Heart left ventricle (tissue), 16 donors: ENCODE data around the gene CACNA1D. TPM values are rescaled to one million over a fixed set of nuclear protein-coding genes. Genes with fewer than 3 reads are reported as not detected.

Experiments used
- ATAC-seq, 4 donors: fragments of 200-7000 bp; cut with Tn5 transposase; one replicate each; pipeline ENCODE4 v1.9.1; 2020 to 2022; ENCODE audit warnings: moderate library complexity in 4 of 4, mild to moderate bottlenecking in 3 of 4, moderate number of reproducible peaks in 1 of 4
- DNase-seq, 5 donors: peaks; one replicate each; pipeline ENCODE4 v3.0.0-alpha.2; 2020
- H3K27ac ChIP-seq, 12 donors: fragments of 200-600 bp; sonication (generic) in 4 of 12; one replicate each; pipeline versions ENCODE4 v1.5.0 to v1.8.0; 2016 to 2022; ENCODE audit warnings: mild to moderate bottlenecking in 2 of 12
- H3K27me3 ChIP-seq, 9 donors: fragments of 200-600 bp; sonication (generic) in 2 of 9; one replicate each; pipeline versions ENCODE4 v1.5.1 to v1.8.0; 2016 to 2022; ENCODE audit warnings: mild to moderate bottlenecking in 3 of 9
- H3K36me3 ChIP-seq, 9 donors: fragments of 200-600 bp; sonication (generic) in 2 of 9; one replicate each; pipeline versions ENCODE4 v1.5.0 to v1.8.0; 2018 to 2022; ENCODE audit warnings: mild to moderate bottlenecking in 2 of 9
- H3K4me1 ChIP-seq, 12 donors: fragments of 200-600 bp; sonication (generic) in 4 of 12; one replicate each; pipeline versions ENCODE4 v1.5.0 to v1.8.0; 2016 to 2022; ENCODE audit warnings: mild to moderate bottlenecking in 3 of 12
- H3K4me3 ChIP-seq, 12 donors: fragments of 200-600 bp; sonication (generic) in 4 of 12; one replicate each; pipeline versions ENCODE4 v1.5.0 to v1.8.0; 2017 to 2022; ENCODE audit warnings: mild to moderate bottlenecking in 9 of 12, moderate library complexity in 4 of 12
- H3K9me3 ChIP-seq, 12 donors: fragments of 200-600 bp; sonication (generic) in 4 of 12; one replicate each; pipeline versions ENCODE4 v1.5.0 to v1.8.0; 2016 to 2022; ENCODE audit warnings: mild to moderate bottlenecking in 1 of 12
- POLR2A ChIP-seq, 2 donors: fragments of 450-650 bp; IDR thresholded peaks; one replicate each; pipeline ENCODE4 v1.6.1; 2017; ENCODE audit warnings: antibody characterized with exemption in 2 of 2, mild to moderate bottlenecking in 2 of 2, moderate library complexity in 2 of 2
- WGBS, 4 donors: extraction: QIAGEN DNeasy Blood & Tissue Kit in 2 of 4; methylation state at CpG; one replicate each; pipeline versions ENCODE4 v1.1.5 to v1.1.7; 2013 to 2018; 5-methylcytosine and 5-hydroxymethylcytosine counted together
- intact Hi-C, 10 donors: fragments of 100-400 bp; cut with DNase I; formaldehyde crosslinking; loops; one replicate each; pipeline versions ENCODE4 v1.11.1 to v1.14.2; 2022
- polyA plus RNA-seq, 2 donors: library from polyadenylated mRNA; stranded (reverse); fragments of 200-250 nt; gene quantifications; one replicate each; pipeline ENCODE4 v1.2.3, GENCODE V29; 2013
- total RNA-seq, 9 donors: library from RNA; depleted of rRNA in 2 of 9; stranded (reverse); fragments of >200 nt in 2 of 9; fragmentation: NEBNext Ultra II Directional in 3 of 9; extraction: Animal tissue kit (Norgen Biotek cat#: 25700) in 3 of 9; gene quantifications; one replicate each; pipeline versions ENCODE4 v1.1.0 to v1.2.4, GENCODE V29; 2016 to 2023
- TF ChIP-seq, protein P1 (sequence below), 12 donors: fragments of 200-600 bp; sonication (generic) in 4 of 12; IDR thresholded peaks; one replicate each; pipeline versions ENCODE4 v1.5.0 to v1.8.0; 2018 to 2022; ENCODE audit warnings: antibody characterized with exemption in 12 of 12, mild to moderate bottlenecking in 5 of 12
- donor health status: ischemic (EF 13 %, LVEDD 7.1; RV severe dilation, severe dysfunction).
- donor health status: healthy with polysubstance abuse.
- donor health status: DM: no; HTN: yes; CAD: no.
- donor health status: DM: no; HTN: no; CAD: no.
- donor health status: ischemic (EF 25% LVEDD 6.9; RV normal size, moderate dysfunction).
- donor health status: ischemic (EF 25% LVEDD 5.7; RV mildly dilated, moderate dysfunction).
- donor health status: healthy.
- donor health status: DM: yes; HTN: yes; CAD: no.
- donor health status: ischemic (EF 35%, LVEDD 5.7; RV mildly dilated, moderate dysfunction).
- donor health status: nonischemic (EF 11% LVEDD 7.7; RV severe dilation, severe dysfunction).
- donor health status: DM: yes; HTN: yes; CAD: no.
- donor health status: PGD.
- donor health status: ischemic (EF 29% LVEDD 5.4; RV normal size, mild dysfunction).
- donor health status: nonischemic (EF 23%, LVEDD 6.1; RV moderate dilation, normal function).

CACNA1D gene
- total and polyA plus RNA-seq, 11 donors: 0.06 to 2.4 (median 0.40) TPM; not detected in 1

GRCh38 chr3:53665608-53666425, 171.4 kb downstream of the CACNA1D start:
- H3K27me3 ChIP-seq: peaks cover 0 to 4% (median 0%) of the 10 kb centered on the region in 9 donors
- H3K36me3 ChIP-seq: no peaks in the 10 kb centered on the region
- H3K4me3 ChIP-seq: no peak overlapping the region
- peaks cover 0 to 18% (median 2%) of the 10 kb centered on the region in 12 donors for H3K9me3 ChIP-seq
- H3K27ac ChIP-seq: no peak overlapping the region
- H3K4me1 ChIP-seq: no peaks in the 10 kb centered on the region
- ATAC-seq (no peak), DNase-seq (no peak)
- no peak for TF ChIP-seq POLR2A (IDR thresholded peaks at IDR 0.05)
- TF ChIP-seq, protein P1, sequence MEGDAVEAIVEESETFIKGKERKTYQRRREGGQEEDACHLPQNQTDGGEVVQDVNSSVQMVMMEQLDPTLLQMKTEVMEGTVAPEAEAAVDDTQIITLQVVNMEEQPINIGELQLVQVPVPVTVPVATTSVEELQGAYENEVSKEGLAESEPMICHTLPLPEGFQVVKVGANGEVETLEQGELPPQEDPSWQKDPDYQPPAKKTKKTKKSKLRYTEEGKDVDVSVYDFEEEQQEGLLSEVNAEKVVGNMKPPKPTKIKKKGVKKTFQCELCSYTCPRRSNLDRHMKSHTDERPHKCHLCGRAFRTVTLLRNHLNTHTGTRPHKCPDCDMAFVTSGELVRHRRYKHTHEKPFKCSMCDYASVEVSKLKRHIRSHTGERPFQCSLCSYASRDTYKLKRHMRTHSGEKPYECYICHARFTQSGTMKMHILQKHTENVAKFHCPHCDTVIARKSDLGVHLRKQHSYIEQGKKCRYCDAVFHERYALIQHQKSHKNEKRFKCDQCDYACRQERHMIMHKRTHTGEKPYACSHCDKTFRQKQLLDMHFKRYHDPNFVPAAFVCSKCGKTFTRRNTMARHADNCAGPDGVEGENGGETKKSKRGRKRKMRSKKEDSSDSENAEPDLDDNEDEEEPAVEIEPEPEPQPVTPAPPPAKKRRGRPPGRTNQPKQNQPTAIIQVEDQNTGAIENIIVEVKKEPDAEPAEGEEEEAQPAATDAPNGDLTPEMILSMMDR (IDR thresholded peaks at IDR 0.05): no peak
- intact Hi-C loops: no loop called here
- WGBS, 4 donors: 54 to 74% (median 63%) methylated on average over 12 of the region's 12 CpGs

- H3K27ac ChIP-seq: no peak overlapping the region
- no peaks in the 10 kb centered on the region for H3K4me1 ChIP-seq
- intact Hi-C loops: no loop called here
- H3K27me3 ChIP-seq: peaks cover 0 to 12% (median 0%) of the 10 kb centered on the region in 9 donors
- DNase-seq: no peak
- no peaks in the 10 kb centered on the region for H3K9me3 ChIP-seq
- ATAC-seq: no peak
- TF ChIP-seq, protein P1 (IDR thresholded peaks at IDR 0.05): peak in 7 of 12 donors; percentile 5 to 26 (median 16)
- no peak for TF ChIP-seq POLR2A (IDR thresholded peaks at IDR 0.05)
- no peak overlapping the region for H3K4me3 ChIP-seq
- WGBS, 4 donors: 26 to 41% (median 39%) methylated on average over 2 of the region's 2 CpGs
- H3K36me3 ChIP-seq: no peaks in the 10 kb centered on the region
Observed at GRCh38 chr3:53668872-53669271, 174.5 kb downstream of the CACNA1D start.

DNA sequence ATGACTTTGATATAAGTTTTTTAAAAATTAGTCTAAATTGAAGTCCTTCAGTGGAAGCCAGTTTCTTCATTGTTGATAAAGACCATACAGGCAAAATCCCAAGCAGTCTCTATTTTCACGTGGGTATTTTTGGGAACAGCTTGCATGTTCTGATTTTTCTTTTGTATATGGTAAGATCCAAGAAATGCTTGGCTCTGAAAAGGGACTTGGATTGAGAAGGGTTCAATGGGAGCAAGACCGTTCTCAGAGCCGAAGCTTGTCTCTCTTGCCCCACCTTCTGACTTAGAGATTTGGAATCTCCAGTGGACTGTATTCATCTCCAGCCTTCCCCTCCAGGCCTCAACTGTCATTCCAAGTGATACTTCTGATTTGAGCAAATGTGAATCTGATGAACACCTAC, 176.3 kb downstream of the CACNA1D start:
- H3K27ac ChIP-seq: no peak overlapping the region
- 71 to 79% (median 76%) methylated on average over 3 of the region's 3 CpGs for WGBS, 4 donors
- ATAC-seq: no peak

More for the DNA sequence above, 176.3 kb downstream of the CACNA1D start:
- no peaks in the 10 kb centered on the region for H3K4me1 ChIP-seq
- H3K4me3 ChIP-seq: no peak overlapping the region
- intact Hi-C loops: no loop called here
- peaks cover 0 to 18% (median 0%) of the 10 kb centered on the region in 9 donors for H3K27me3 ChIP-seq
- DNase-seq: no peak
- no peaks in the 10 kb centered on the region for H3K36me3 ChIP-seq
- no peaks in the 10 kb centered on the region for H3K9me3 ChIP-seq
- TF ChIP-seq, protein P1 (IDR thresholded peaks at IDR 0.05): no peak
- no peak for TF ChIP-seq POLR2A (IDR thresholded peaks at IDR 0.05)
